Breast epithelium (tissue), 3 donors: Measurements from ENCODE around the gene PTPRM.

Experiments used
- CTCF ChIP-seq, 3 donors: fragments of 450-650 bp; IDR thresholded peaks; one replicate each; pipeline ENCODE4 v1.5.1; 2016 to 2017; ENCODE audit warnings: antibody characterized with exemption in 3 of 3, mild to moderate bottlenecking in 3 of 3, moderate library complexity in 3 of 3
- POLR2AphosphoS5 ChIP-seq, 3 donors: sonication (generic); formaldehyde crosslinking; IDR thresholded peaks; one replicate each; pipeline ENCODE4 v1.6.1; 2017; ENCODE audit warnings: antibody characterized with exemption in 3 of 3

GRCh38 chr18:8262221-8262620 is 695.1 kb downstream of the PTPRM start:
- TF ChIP-seq CTCF (IDR thresholded peaks at IDR 0.05), result no peak
- TF ChIP-seq POLR2AphosphoS5 (IDR thresholded peaks at IDR 0.05), result no peak
